HCT116 (cell line): ENCODE measurements around the gene SULT1E1. TPM values are rescaled to one million over a fixed set of nuclear protein-coding genes. Genes with fewer than 3 reads are reported as not detected.

Experiments used
- ATAC-seq: fragments of 200-7000 bp; cut with Tn5 transposase; 2 replicates; pipeline ENCODE4 v1.9.1; 2020; ENCODE audit warnings: mild to moderate bottlenecking, moderate library complexity
- BruUV-seq: library from RNA; stranded (reverse); fragments of 400-500 nt; replicated peaks from 2 replicates; lab custom pipeline; 2021; lab: Mats Ljungman, UMichigan
- CTCF ChIA-PET: fragments of 300-600 bp; sonication (Branson Sonifier 250); formaldehyde crosslinking; loops from one replicate; lab custom pipeline; 2021; ENCODE audit warnings: antibody characterized with exemption; lab: Charles Lee
- POLR2A ChIA-PET: fragments of 300-600, 350-600 bp; sonication (Branson Sonifier 250); formaldehyde crosslinking; loops from one replicate; lab custom pipeline; 2021; ENCODE audit warnings: antibody characterized with exemption; lab: Charles Lee
- RAD21 ChIA-PET, 2 experiments: fragments of 300-600 bp; sonication (Branson Sonifier 250); formaldehyde crosslinking; loops; one replicate each; lab custom pipeline; 2023; ENCODE audit warnings: low total read pairs in 2 of 2; ENCODE audit not compliant: uncharacterized antibody in 2 of 2, unreplicated experiment in 2 of 2, low non-redundant PET in 1 of 2; lab: Charles Lee
- DNase-seq: peaks from one replicate; pipeline ENCODE4 v3.0.0-alpha.2; 2010; ENCODE audit warnings: low read depth, low spot score
- H2AFZ ChIP-seq: fragments of 200-600 bp; shearing (Covaris generic), sonication (generic); 2 replicates; pipeline ENCODE4 v1.6.1; 2017; ENCODE audit warnings: low read depth, mixed run types, mixed read lengths, antibody characterized with exemption, low read length; ENCODE audit not compliant: poor library complexity, severe bottlenecking
- H3K27ac ChIP-seq: 2 replicates; pipeline ENCODE4 v1.5.1; 2012; ENCODE audit warnings: low read depth, low read length
- H3K27me3 ChIP-seq: fragments of 200-600 bp; sonication (generic); 2 replicates; pipeline ENCODE4 v1.6.1; 2016; ENCODE audit warnings: mixed run types, low read length, mixed read lengths; ENCODE audit not compliant: insufficient read depth
- H3K36me3 ChIP-seq, 2 experiments: fragments of 200-500 bp in 1 of 2; fragments of 200-600 bp in 1 of 2; sonication (Bioruptor generic) in 1 of 2; sonication (generic) in 1 of 2; 2 replicates each; pipeline versions ENCODE4 v1.5.1 to v1.6.1; 2014 to 2016; ENCODE audit warnings: low read length in 2 of 2, inconsistent platforms in 1 of 2, mixed read lengths in 1 of 2, mixed run types in 1 of 2; ENCODE audit not compliant: insufficient read depth in 2 of 2, control insufficient read depth in 1 of 2
- H3K4me1 ChIP-seq, 2 experiments: fragments of 200-600 bp in 1 of 2; sonication (generic) in 1 of 2; 2 replicates each; pipeline versions ENCODE4 v1.5.1 to v1.6.1; 2012 to 2017; ENCODE audit warnings: low read length in 2 of 2, inconsistent platforms in 1 of 2, mild to moderate bottlenecking in 1 of 2, mixed read lengths in 1 of 2, mixed run types in 1 of 2, moderate library complexity in 1 of 2; ENCODE audit not compliant: insufficient read depth in 2 of 2, control insufficient read depth in 1 of 2
- H3K4me2 ChIP-seq: fragments of 200-600 bp; sonication (generic); 2 replicates; pipeline ENCODE4 v1.6.1; 2017; ENCODE audit warnings: mixed run types, low read length, mixed read lengths
- H3K4me3 ChIP-seq, 2 experiments: fragments of 200-600 bp in 1 of 2; sonication (generic) in 1 of 2; replicated peaks in 1 of 2; 2 replicates each; pipeline ENCODE4 v1.5.1; 2011 to 2016; ENCODE audit warnings: low read length in 2 of 2, control low read depth in 1 of 2, low read depth in 1 of 2, mild to moderate bottlenecking in 1 of 2, mixed read lengths in 1 of 2, mixed run types in 1 of 2
- H3K79me2 ChIP-seq: fragments of 200-600 bp; sonication (generic); 2 replicates; pipeline ENCODE4 v1.6.1; 2017; ENCODE audit warnings: mild to moderate bottlenecking, mixed run types, low read length, moderate library complexity, mixed read lengths; ENCODE audit not compliant: insufficient read depth
- H3K9ac ChIP-seq: fragments of 200-600 bp; sonication (generic); 2 replicates; pipeline ENCODE4 v1.6.1; 2016; ENCODE audit warnings: low read length, mixed read lengths
- H3K9me2 ChIP-seq: fragments of 200-600 bp; sonication (generic), shearing (Covaris generic); 2 replicates; pipeline ENCODE4 v1.6.1; 2017; ENCODE audit warnings: mixed run types, mild to moderate bottlenecking, moderate library complexity; ENCODE audit not compliant: insufficient read depth
- H3K9me3 ChIP-seq, 2 experiments: fragments of 200-500 bp in 1 of 2; fragments of 200-600 bp in 1 of 2; sonication (Bioruptor generic) in 1 of 2; sonication (generic) in 1 of 2; 2 replicates each; pipeline ENCODE4 v1.6.1; 2014 to 2017; ENCODE audit warnings: low read length in 2 of 2, mixed read lengths in 2 of 2, inconsistent platforms in 1 of 2, low read depth in 1 of 2, mild to moderate bottlenecking in 1 of 2, mixed run types in 1 of 2, moderate library complexity in 1 of 2; ENCODE audit not compliant: control insufficient read depth in 1 of 2, insufficient read depth in 1 of 2
- H4K20me1 ChIP-seq: fragments of 200-600 bp; sonication (generic), shearing (Covaris generic); 2 replicates; pipeline ENCODE4 v1.6.1; 2017; ENCODE audit warnings: mixed run types, mild to moderate bottlenecking, moderate library complexity; ENCODE audit not compliant: insufficient read depth
- ATF3 ChIP-seq: IDR thresholded peaks from 2 replicates; pipeline ENCODE4 v1.6.1; 2012
- EGR1 ChIP-seq: IDR thresholded peaks from 2 replicates; pipeline ENCODE4 v1.6.1; 2012; ENCODE audit warnings: low read depth
- EZH2 ChIP-seq: fragments of 200-600 bp; sonication (generic); IDR thresholded peaks from 2 replicates; pipeline ENCODE4 v1.6.1; 2017; ENCODE audit warnings: antibody characterized with exemption, mixed run types
- EZH2phosphoT487 ChIP-seq: fragments of 200-600 bp; IDR thresholded peaks from 2 replicates; pipeline ENCODE4 v1.6.1; 2018; ENCODE audit warnings: antibody characterized with exemption, borderline replicate concordance
- FOSL1 ChIP-seq: IDR thresholded peaks from 2 replicates; pipeline ENCODE4 v1.6.1; 2012; ENCODE audit warnings: low read depth
- JUND ChIP-seq: IDR thresholded peaks from 2 replicates; pipeline ENCODE4 v1.6.1; 2012
- POLR2A ChIP-seq: IDR thresholded peaks from 2 replicates; pipeline ENCODE4 v1.7.0; 2011; ENCODE audit warnings: borderline replicate concordance; ENCODE audit not compliant: insufficient read depth, insufficient read length; ENCODE audit errors: extremely low read depth
- POLR2AphosphoS5 ChIP-seq: IDR thresholded peaks from 2 replicates; pipeline ENCODE4 v1.6.1; 2011; ENCODE audit warnings: mild to moderate bottlenecking, low read depth, low read length, moderate library complexity
- RAD21 ChIP-seq: IDR thresholded peaks from 2 replicates; pipeline ENCODE4 v1.6.1; 2012; ENCODE audit warnings: low read depth, mild to moderate bottlenecking
- SP1 ChIP-seq: IDR thresholded peaks from 2 replicates; pipeline ENCODE4 v1.6.1; 2012; ENCODE audit warnings: low read depth
- SRF ChIP-seq: IDR thresholded peaks from 2 replicates; pipeline ENCODE4 v1.6.1; 2012; ENCODE audit warnings: low read depth
- TCF7L2 ChIP-seq: IDR thresholded peaks from 2 replicates; pipeline ENCODE4 v1.7.0; 2011; ENCODE audit warnings: borderline replicate concordance, inconsistent platforms; ENCODE audit not compliant: insufficient read depth, insufficient read length; ENCODE audit errors: extremely low read depth
- YY1 ChIP-seq: IDR thresholded peaks from 2 replicates; pipeline ENCODE4 v1.6.1; 2011; ENCODE audit warnings: low read length, low read depth, moderate library complexity, mild to moderate bottlenecking; ENCODE audit not compliant: insufficient replicate concordance; ENCODE audit errors: extremely low read depth
- ZBTB33 ChIP-seq: IDR thresholded peaks from 2 replicates; pipeline ENCODE4 v1.6.1; 2011; ENCODE audit warnings: mild to moderate bottlenecking, low read length, moderate library complexity; ENCODE audit not compliant: insufficient replicate concordance; ENCODE audit errors: extremely low read depth
- ZFX ChIP-seq: fragments of 450-650 bp; IDR thresholded peaks from 2 replicates; pipeline ENCODE4 v1.6.1; 2017
- ZNF274 ChIP-seq: fragments of 200-500 bp; sonication (Bioruptor generic); IDR thresholded peaks from 2 replicates; pipeline ENCODE4 v1.6.1; 2014; ENCODE audit warnings: mild to moderate bottlenecking, low read depth, low read length, inconsistent platforms
- intact Hi-C: fragments of 100-400 bp; cut with micrococcal nuclease; formaldehyde crosslinking; loops from 2 replicates; pipeline ENCODE4 v1.10.0; 2022
- total RNA-seq: library from RNA; stranded (reverse); gene quantifications from one replicate; pipeline ENCODE4 v1.2.1, GENCODE V29; 2021; ENCODE audit not compliant: unreplicated experiment
- TF ChIP-seq, protein P1 (sequence below): IDR thresholded peaks from 2 replicates; pipeline ENCODE4 v1.6.1; 2012
- TF ChIP-seq, protein P2 (sequence below): IDR thresholded peaks from 2 replicates; pipeline ENCODE4 v1.6.1; 2012; ENCODE audit warnings: low read depth

Gene SULT1E1
- total RNA-seq, 1 experiment from 2014 or later = not detected

GRCh38 chr4:69830192-69830559 is 29.8 kb downstream of the SULT1E1 start:
- no peaks in the 10 kb centered on the region for H3K4me1 ChIP-seq

DNA sequence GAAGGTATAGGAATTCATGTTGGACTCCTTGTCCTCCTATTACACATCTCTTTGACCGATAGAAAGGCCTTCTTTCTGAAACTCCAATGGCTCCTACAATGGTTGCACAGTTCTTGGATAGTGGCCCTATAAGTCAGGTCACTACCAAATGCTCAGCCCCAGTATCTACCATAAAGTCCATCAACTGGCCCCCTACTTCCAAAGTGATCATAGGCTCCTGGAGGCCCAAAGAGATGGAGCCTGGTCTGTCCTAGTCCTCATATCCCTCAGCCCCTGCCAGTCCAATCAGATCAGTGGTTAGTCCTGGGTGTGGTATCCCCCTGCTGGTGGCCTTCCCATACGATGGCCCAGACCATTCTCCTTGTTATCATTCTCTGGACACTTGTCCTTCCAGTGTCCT is 30.3 kb downstream of the SULT1E1 start:
- CTCF ChIA-PET = no interaction called here
- no peak overlapping the region for H3K27ac ChIP-seq
- RAD21 ChIA-PET = no interaction called here
- no peaks in the 10 kb centered on the region for H3K27me3 ChIP-seq
- H2AFZ ChIP-seq = no peak overlapping the region
- H3K79me2 ChIP-seq = no peaks in the 10 kb centered on the region
- no peak overlapping the region for H3K4me2 ChIP-seq
- H3K9ac ChIP-seq = no peak overlapping the region
- no peak for ATAC-seq
- no peaks in the 10 kb centered on the region for H4K20me1 ChIP-seq
- H3K4me1 ChIP-seq = no peaks in the 10 kb centered on the region
- H3K9me3 ChIP-seq = no peaks in the 10 kb centered on the region
- BruUV-seq = no TSS peak
- POLR2A ChIA-PET = no interaction called here
- no peaks in the 10 kb centered on the region for H3K36me3 ChIP-seq
- no peaks in the 10 kb centered on the region for H3K9me2 ChIP-seq
- DNase-seq = no peak
- intact Hi-C loops = no loop called here
- no peak overlapping the region for H3K4me3 ChIP-seq
- TF ChIP-seq ZNF274 (no peak), ZFX (no peak), SRF (no peak), EZH2 (no peak), RAD21 (no peak), ATF3 (no peak), TCF7L2 (no peak), SP1 (no peak), POLR2A (no peak), EZH2phosphoT487 (no peak), ZBTB33 (no peak), YY1 (no peak), POLR2AphosphoS5 (no peak)
- TF ChIP-seq, protein P1, sequence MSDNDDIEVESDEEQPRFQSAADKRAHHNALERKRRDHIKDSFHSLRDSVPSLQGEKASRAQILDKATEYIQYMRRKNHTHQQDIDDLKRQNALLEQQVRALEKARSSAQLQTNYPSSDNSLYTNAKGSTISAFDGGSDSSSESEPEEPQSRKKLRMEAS = no peak
- TF ChIP-seq, protein P2, sequence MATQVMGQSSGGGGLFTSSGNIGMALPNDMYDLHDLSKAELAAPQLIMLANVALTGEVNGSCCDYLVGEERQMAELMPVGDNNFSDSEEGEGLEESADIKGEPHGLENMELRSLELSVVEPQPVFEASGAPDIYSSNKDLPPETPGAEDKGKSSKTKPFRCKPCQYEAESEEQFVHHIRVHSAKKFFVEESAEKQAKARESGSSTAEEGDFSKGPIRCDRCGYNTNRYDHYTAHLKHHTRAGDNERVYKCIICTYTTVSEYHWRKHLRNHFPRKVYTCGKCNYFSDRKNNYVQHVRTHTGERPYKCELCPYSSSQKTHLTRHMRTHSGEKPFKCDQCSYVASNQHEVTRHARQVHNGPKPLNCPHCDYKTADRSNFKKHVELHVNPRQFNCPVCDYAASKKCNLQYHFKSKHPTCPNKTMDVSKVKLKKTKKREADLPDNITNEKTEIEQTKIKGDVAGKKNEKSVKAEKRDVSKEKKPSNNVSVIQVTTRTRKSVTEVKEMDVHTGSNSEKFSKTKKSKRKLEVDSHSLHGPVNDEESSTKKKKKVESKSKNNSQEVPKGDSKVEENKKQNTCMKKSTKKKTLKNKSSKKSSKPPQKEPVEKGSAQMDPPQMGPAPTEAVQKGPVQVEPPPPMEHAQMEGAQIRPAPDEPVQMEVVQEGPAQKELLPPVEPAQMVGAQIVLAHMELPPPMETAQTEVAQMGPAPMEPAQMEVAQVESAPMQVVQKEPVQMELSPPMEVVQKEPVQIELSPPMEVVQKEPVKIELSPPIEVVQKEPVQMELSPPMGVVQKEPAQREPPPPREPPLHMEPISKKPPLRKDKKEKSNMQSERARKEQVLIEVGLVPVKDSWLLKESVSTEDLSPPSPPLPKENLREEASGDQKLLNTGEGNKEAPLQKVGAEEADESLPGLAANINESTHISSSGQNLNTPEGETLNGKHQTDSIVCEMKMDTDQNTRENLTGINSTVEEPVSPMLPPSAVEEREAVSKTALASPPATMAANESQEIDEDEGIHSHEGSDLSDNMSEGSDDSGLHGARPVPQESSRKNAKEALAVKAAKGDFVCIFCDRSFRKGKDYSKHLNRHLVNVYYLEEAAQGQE = no peak

More at GRCh38 chr4:69830192-69830559, 29.8 kb downstream of the SULT1E1 start:
- H4K20me1 ChIP-seq = no peaks in the 10 kb centered on the region
- H3K4me3 ChIP-seq = no peak overlapping the region
- ChIA-PET POLR2A (no interaction called here), CTCF (no interaction called here), RAD21 (no interaction called here)
- no peaks in the 10 kb centered on the region for H3K27me3 ChIP-seq
- ATAC-seq = no peak
- no TSS peak for BruUV-seq
- TF ChIP-seq ZFX (no peak), EGR1 (no peak), JUND (no peak), FOSL1 (no peak)
- no peaks in the 10 kb centered on the region for H3K36me3 ChIP-seq
- no peaks in the 10 kb centered on the region for H3K79me2 ChIP-seq
- intact Hi-C loops = no loop called here
- H2AFZ ChIP-seq = no peak overlapping the region
- H3K4me2 ChIP-seq = no peak overlapping the region
- H3K9me3 ChIP-seq = no peaks in the 10 kb centered on the region
- no peaks in the 10 kb centered on the region for H3K9me2 ChIP-seq
- H3K27ac ChIP-seq = no peak overlapping the region
- no peak for DNase-seq
- no peak overlapping the region for H3K9ac ChIP-seq
